Hepatocyte (in vitro differentiated cells): Measurements from ENCODE around the gene MLH3. TPM values are rescaled to one million over a fixed set of nuclear protein-coding genes. Genes with fewer than 3 reads are reported as not detected.

Experiments used
- DNase-seq: peaks from one replicate; pipeline ENCODE4 v3.0.0-alpha.2; 2016; ENCODE audit warnings: low spot score
- H2AFZ ChIP-seq: fragments of 200-600 bp; sonication (generic); 2 replicates; pipeline ENCODE4 v1.6.0; 2016; ENCODE audit warnings: antibody characterized with exemption, mild to moderate bottlenecking
- H3K27ac ChIP-seq: fragments of 200-600 bp; sonication (generic); 2 replicates; pipeline ENCODE4 v1.5.1; 2016; ENCODE audit warnings: mild to moderate bottlenecking
- H3K27me3 ChIP-seq: fragments of 200-600 bp; sonication (generic); 2 replicates; pipeline ENCODE4 v1.6.1; 2016
- H3K36me3 ChIP-seq: fragments of 200-600 bp; sonication (generic); replicated peaks from 2 replicates; pipeline ENCODE4 v1.5.1; 2016; ENCODE audit warnings: low read depth; ENCODE audit not compliant: insufficient read depth
- H3K4me1 ChIP-seq: fragments of 200-600 bp; sonication (generic); 2 replicates; pipeline ENCODE4 v1.5.1; 2016; ENCODE audit warnings: mild to moderate bottlenecking, moderate library complexity; ENCODE audit not compliant: insufficient read depth
- H3K4me2 ChIP-seq: fragments of 200-600 bp; sonication (generic); 2 replicates; pipeline ENCODE4 v1.6.0; 2016
- H3K4me3 ChIP-seq: fragments of 200-600 bp; sonication (generic); 2 replicates; pipeline ENCODE4 v1.5.1; 2016; ENCODE audit warnings: mild to moderate bottlenecking
- H3K79me2 ChIP-seq: fragments of 200-600 bp; sonication (generic); 2 replicates; pipeline ENCODE4 v1.6.0; 2017; ENCODE audit warnings: mild to moderate bottlenecking
- H3K9me2 ChIP-seq: fragments of 200-600 bp; sonication (generic); replicated peaks from 2 replicates; pipeline ENCODE4 v1.6.0; 2017; ENCODE audit warnings: mild to moderate bottlenecking; ENCODE audit not compliant: insufficient read depth
- H3K9me3 ChIP-seq: fragments of 200-600 bp; sonication (generic); 2 replicates; pipeline ENCODE4 v1.5.1; 2016; ENCODE audit warnings: low read depth, mild to moderate bottlenecking
- H4K20me1 ChIP-seq: fragments of 200-600 bp; sonication (generic); 2 replicates; pipeline ENCODE4 v1.6.0; 2016; ENCODE audit warnings: mild to moderate bottlenecking; ENCODE audit not compliant: insufficient read depth, poor library complexity, severe bottlenecking
- EZH2 ChIP-seq: fragments of 200-600 bp; sonication (generic); IDR thresholded peaks from 2 replicates; pipeline ENCODE4 v1.6.1; 2016; ENCODE audit warnings: antibody characterized with exemption, mild to moderate bottlenecking, borderline replicate concordance
- EZH2phosphoT487 ChIP-seq: fragments of 200-600 bp; sonication (generic); IDR thresholded peaks from one replicate; pipeline ENCODE4 v1.6.1; 2018; ENCODE audit warnings: antibody characterized with exemption, mild to moderate bottlenecking, low read depth, moderate library complexity; ENCODE audit not compliant: unreplicated experiment, severe bottlenecking
- WGBS: methylation state at CpG from one replicate; pipeline ENCODE4 v1.1.6; 2016; ENCODE audit warnings: low lambda C conversion rate; ENCODE audit errors: missing lambda C conversion rate; 5-methylcytosine and 5-hydroxymethylcytosine counted together
- polyA plus RNA-seq: library from polyadenylated mRNA; unstranded; fragments of >200 nt; fragmentation: Nextera tagmentation; extraction: Ambion mirVana; gene quantifications from 2 replicates; pipeline ENCODE4 v1.2.1, GENCODE V29; 2016
- small RNA-seq: library from RNA; depleted of rRNA; stranded (forward); fragments of <200 nt; gene quantifications from one replicate; pipeline ENCODE3, GENCODE V24; 2014
- total RNA-seq: library from RNA; depleted of rRNA; stranded (reverse); fragments of >200 nt; gene quantifications from 2 replicates; pipeline ENCODE4 v1.2.3, GENCODE V29; 2014
- TF ChIP-seq, protein P1 (sequence below): fragments of 200-600 bp; sonication (generic); IDR thresholded peaks from 2 replicates; pipeline ENCODE4 v1.5.1; 2016; ENCODE audit warnings: antibody characterized with exemption, mild to moderate bottlenecking; ENCODE audit not compliant: poor library complexity

MLH3 gene
- total and polyA plus RNA-seq, 2 experiments from 2014 or later, result 8.5 to 15.6 TPM

DNA sequence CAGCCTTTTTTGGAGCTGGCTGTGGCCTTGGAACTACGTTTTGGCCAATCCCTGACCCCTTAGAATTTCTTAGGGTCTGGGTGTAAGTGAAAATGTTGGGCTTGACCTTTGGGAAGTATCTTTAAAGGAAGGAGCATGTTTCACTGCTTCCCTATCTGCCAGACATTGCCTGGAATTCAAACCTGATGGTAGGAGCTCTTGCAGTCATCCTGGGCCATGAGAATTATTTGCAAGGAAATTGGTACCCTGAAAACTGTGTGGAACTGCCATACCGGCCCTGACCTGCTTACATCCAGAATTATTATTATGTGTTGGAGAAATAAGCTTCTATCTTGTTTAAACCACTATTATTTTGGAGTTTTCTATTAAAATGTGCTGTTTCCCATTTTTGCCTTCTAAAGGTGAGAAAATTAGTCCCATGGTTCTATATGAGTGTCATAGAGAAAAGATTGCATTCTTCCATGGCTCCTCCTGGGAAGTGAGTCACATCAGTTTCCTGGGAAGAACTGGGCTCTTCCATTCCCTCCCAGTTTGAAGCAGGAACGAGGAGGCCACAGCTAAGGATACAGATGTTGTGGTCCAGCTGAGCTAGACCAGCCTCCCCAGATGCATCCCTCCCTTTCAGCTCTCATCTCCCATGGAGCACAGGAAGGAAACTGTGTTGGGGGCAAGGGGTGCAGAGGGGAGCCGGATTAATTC, 86.3 kb downstream of the MLH3 start:
- no peaks in the 10 kb centered on the region for H3K9me3 ChIP-seq
- H3K4me3 ChIP-seq, result no peak overlapping the region
- H3K36me3 ChIP-seq, result no peaks in the 10 kb centered on the region
- no peak overlapping the region for H3K4me2 ChIP-seq
- no peaks in the 10 kb centered on the region for H3K27me3 ChIP-seq
- H2AFZ ChIP-seq, result no peak overlapping the region
- no peak overlapping the region for H3K27ac ChIP-seq
- DNase-seq, result no peak
- no peaks in the 10 kb centered on the region for H3K9me2 ChIP-seq
- 86% methylated on average over 4 of the region's 4 CpGs for WGBS
- no peaks in the 10 kb centered on the region for H3K79me2 ChIP-seq
- H4K20me1 ChIP-seq, result no peaks in the 10 kb centered on the region
- H3K4me1 ChIP-seq, result peaks cover 8% of the 10 kb centered on the region
- no peak for TF ChIP-seq EZH2
- TF ChIP-seq, protein P1, sequence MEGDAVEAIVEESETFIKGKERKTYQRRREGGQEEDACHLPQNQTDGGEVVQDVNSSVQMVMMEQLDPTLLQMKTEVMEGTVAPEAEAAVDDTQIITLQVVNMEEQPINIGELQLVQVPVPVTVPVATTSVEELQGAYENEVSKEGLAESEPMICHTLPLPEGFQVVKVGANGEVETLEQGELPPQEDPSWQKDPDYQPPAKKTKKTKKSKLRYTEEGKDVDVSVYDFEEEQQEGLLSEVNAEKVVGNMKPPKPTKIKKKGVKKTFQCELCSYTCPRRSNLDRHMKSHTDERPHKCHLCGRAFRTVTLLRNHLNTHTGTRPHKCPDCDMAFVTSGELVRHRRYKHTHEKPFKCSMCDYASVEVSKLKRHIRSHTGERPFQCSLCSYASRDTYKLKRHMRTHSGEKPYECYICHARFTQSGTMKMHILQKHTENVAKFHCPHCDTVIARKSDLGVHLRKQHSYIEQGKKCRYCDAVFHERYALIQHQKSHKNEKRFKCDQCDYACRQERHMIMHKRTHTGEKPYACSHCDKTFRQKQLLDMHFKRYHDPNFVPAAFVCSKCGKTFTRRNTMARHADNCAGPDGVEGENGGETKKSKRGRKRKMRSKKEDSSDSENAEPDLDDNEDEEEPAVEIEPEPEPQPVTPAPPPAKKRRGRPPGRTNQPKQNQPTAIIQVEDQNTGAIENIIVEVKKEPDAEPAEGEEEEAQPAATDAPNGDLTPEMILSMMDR, result no peak
- no peak for TF ChIP-seq EZH2phosphoT487

Small RNA genes within 50 kb of the gene (small RNA-seq; reads per million reads assigned to genes)
- not detected for gene RNU6-689P

Other genes with a start within 250 kb of the MLH3 start
- gene PROX2, start 175.3 kb downstream of the MLH3 start, total RNA-seq, result not detected in 2 replicates
- gene PROX2, start 175.3 kb downstream of the MLH3 start, polyA plus RNA-seq, result 0.50 TPM in 1 of 2 replicates, not detected in the other
- gene DLST, start 169.6 kb downstream of the MLH3 start, total RNA-seq, result 68.7 and 69.4 TPM in 2 replicates
- gene DLST, start 169.6 kb downstream of the MLH3 start, polyA plus RNA-seq, result 5.6 and 10.8 TPM in 2 replicates
- 0.57 and 1.2 TPM in 2 replicates for gene RPS6KL1, start 128.2 kb downstream of the MLH3 start, total RNA-seq
- gene RPS6KL1, start 128.2 kb downstream of the MLH3 start, polyA plus RNA-seq, result 0.18 and 1.5 TPM in 2 replicates
- 25.0 and 25.2 TPM in 2 replicates for gene PGF, start 95.9 kb downstream of the MLH3 start, total RNA-seq
- gene PGF, start 95.9 kb downstream of the MLH3 start, polyA plus RNA-seq, result 31.0 and 33.0 TPM in 2 replicates
- gene EIF2B2, start 48.5 kb downstream of the MLH3 start, total RNA-seq, result 35.7 and 45.2 TPM in 2 replicates
- 75.6 and 93.2 TPM in 2 replicates for gene EIF2B2, start 48.5 kb downstream of the MLH3 start, polyA plus RNA-seq
- gene ACYP1, start 12.6 kb upstream of the MLH3 start, total RNA-seq, result 7.1 and 9.5 TPM in 2 replicates
- 13.5 and 19.5 TPM in 2 replicates for gene ACYP1, start 12.6 kb upstream of the MLH3 start, polyA plus RNA-seq
- gene ZC2HC1C, start 18.2 kb upstream of the MLH3 start, total RNA-seq, result 1.7 and 14.9 TPM in 2 replicates
- gene ZC2HC1C, start 18.2 kb upstream of the MLH3 start, polyA plus RNA-seq, result 1.1 and 3.8 TPM in 2 replicates
- gene NEK9, start 75.6 kb upstream of the MLH3 start, total RNA-seq, result 19.5 and 21.1 TPM in 2 replicates
- gene NEK9, start 75.6 kb upstream of the MLH3 start, polyA plus RNA-seq, result 8.8 and 12.9 TPM in 2 replicates
- gene TMED10, start 125.1 kb upstream of the MLH3 start, total RNA-seq, result 375 and 378 TPM in 2 replicates
- 390 and 411 TPM in 2 replicates for gene TMED10, start 125.1 kb upstream of the MLH3 start, polyA plus RNA-seq
- gene FOS, start 227.4 kb upstream of the MLH3 start, total RNA-seq, result 657 and 865 TPM in 2 replicates
- 935 and 1,189 TPM in 2 replicates for gene FOS, start 227.4 kb upstream of the MLH3 start, polyA plus RNA-seq